GM23338 (cell line): Measurements from ENCODE around the gene SH3D21. TPM values are rescaled to one million over a fixed set of nuclear protein-coding genes. Genes with fewer than 3 reads are reported as not detected.
A peak's percentile ranks its signal among the peaks of the same experiment; 100 is the strongest.

Source experiments
- ATAC-seq: fragments of 200-7000 bp; cut with Tn5 transposase; 3 replicates; pipeline ENCODE4 v1.9.1; 2020
- DNase-seq: peaks from one replicate; pipeline ENCODE4 v3.0.0-alpha.2; 2015; ENCODE audit warnings: low spot score
- H2AFZ ChIP-seq: fragments of 200-600 bp; sonication (generic); 2 replicates; pipeline ENCODE4 v1.8.0; 2016; ENCODE audit warnings: antibody characterized with exemption, mild to moderate bottlenecking, moderate library complexity
- H3F3A ChIP-seq: fragments of 200-600 bp; sonication (generic); replicated peaks from 2 replicates; pipeline ENCODE4 v1.8.0; 2017; ENCODE audit warnings: antibody characterized with exemption, mixed run types, low read depth
- H3K27ac ChIP-seq: fragments of 200-600 bp; sonication (generic); 2 replicates; pipeline ENCODE4 v1.6.1; 2016; ENCODE audit warnings: low read depth
- H3K27me3 ChIP-seq: fragments of 200-600 bp; sonication (generic); 2 replicates; pipeline ENCODE4 v1.8.0; 2016; ENCODE audit warnings: mild to moderate bottlenecking, mixed run types, moderate library complexity; ENCODE audit not compliant: insufficient read depth
- H3K36me3 ChIP-seq: fragments of 200-600 bp; sonication (generic); 2 replicates; pipeline ENCODE4 v1.8.0; 2016; ENCODE audit warnings: mild to moderate bottlenecking; ENCODE audit not compliant: insufficient read depth
- H3K4me1 ChIP-seq: fragments of 200-600 bp; sonication (generic); 2 replicates; pipeline ENCODE4 v1.8.0; 2016; ENCODE audit warnings: mild to moderate bottlenecking, moderate library complexity; ENCODE audit not compliant: insufficient read depth
- H3K4me2 ChIP-seq: fragments of 200-600 bp; sonication (generic); 2 replicates; pipeline ENCODE4 v1.7.1; 2017; ENCODE audit warnings: mixed run types
- H3K4me3 ChIP-seq: fragments of 200-600 bp; sonication (generic); 2 replicates; pipeline ENCODE4 v1.6.1; 2016; ENCODE audit warnings: mixed run types
- H3K79me2 ChIP-seq: fragments of 200-600 bp; sonication (generic); replicated peaks from 2 replicates; pipeline ENCODE4 v1.8.0; 2017; ENCODE audit warnings: mild to moderate bottlenecking; ENCODE audit not compliant: insufficient read depth
- H3K9me2 ChIP-seq: fragments of 200-600 bp; sonication (generic); 2 replicates; pipeline ENCODE4 v1.8.0; 2017; ENCODE audit not compliant: insufficient read depth
- H4K20me1 ChIP-seq: fragments of 200-600 bp; sonication (generic); replicated peaks from 2 replicates; pipeline ENCODE4 v1.8.0; 2017; ENCODE audit warnings: mild to moderate bottlenecking; ENCODE audit not compliant: insufficient read depth
- H3K27ac Mint-ChIP-seq: 2 replicates; pipeline ENCODE4 v1.8.0; 2020; ENCODE audit warnings: inconsistent platforms, mild to moderate bottlenecking, moderate library complexity, mixed read lengths
- H3K27me3 Mint-ChIP-seq: 3 replicates; pipeline ENCODE4 v1.8.0; 2022; ENCODE audit warnings: low read depth, mild to moderate bottlenecking, moderate library complexity, mixed read lengths, inconsistent platforms; ENCODE audit not compliant: insufficient read depth, poor library complexity
- H3K36me3 Mint-ChIP-seq: 3 replicates; pipeline ENCODE4 v1.8.0; 2021; ENCODE audit warnings: low read depth, mild to moderate bottlenecking, inconsistent platforms, moderate library complexity, mixed read lengths
- H3K4me1 Mint-ChIP-seq: 3 replicates; pipeline ENCODE4 v1.8.0; 2020; ENCODE audit warnings: mild to moderate bottlenecking, inconsistent platforms, mixed read lengths
- H3K4me3 Mint-ChIP-seq: 3 replicates; pipeline ENCODE4 v1.8.0; 2021; ENCODE audit warnings: moderate library complexity, mild to moderate bottlenecking, inconsistent platforms, mixed read lengths
- H3K9me3 Mint-ChIP-seq: 3 replicates; pipeline ENCODE4 v1.8.0; 2020; ENCODE audit warnings: moderate library complexity, mild to moderate bottlenecking, inconsistent platforms, mixed read lengths
- CREB1 ChIP-seq: fragments of 250-450 bp; sonication (Bioruptor Pico); IDR thresholded peaks from 2 replicates; pipeline ENCODE4 v1.5.0; 2020; ENCODE audit warnings: low read depth, mild to moderate bottlenecking, moderate library complexity
- CTCF ChIP-seq, 2 experiments: fragments of 200-600 bp in 1 of 2; sonication (generic) in 1 of 2; conservative IDR thresholded peaks; 2 replicates each; pipeline versions ENCODE4 v1.5.1 to v1.6.1; 2016 to 2017; ENCODE audit warnings: antibody characterized with exemption in 2 of 2, low read depth in 2 of 2, mild to moderate bottlenecking in 2 of 2, moderate library complexity in 1 of 2
- ETS1 ChIP-seq: IDR thresholded peaks from 2 replicates; pipeline ENCODE4 v1.6.1; 2016; ENCODE audit warnings: antibody characterized with exemption
- EZH2 ChIP-seq: fragments of 200-600 bp; sonication (generic); IDR thresholded peaks from one replicate; pipeline ENCODE4 v1.8.0; 2017; ENCODE audit warnings: antibody characterized with exemption, mild to moderate bottlenecking, low read depth; ENCODE audit not compliant: unreplicated experiment
- EZH2phosphoT487 ChIP-seq: fragments of 200-600 bp; sonication (generic); IDR thresholded peaks from one replicate; pipeline ENCODE4 v1.8.1; 2018; ENCODE audit warnings: antibody characterized with exemption; ENCODE audit not compliant: unreplicated experiment
- JUNB ChIP-seq: IDR thresholded peaks from one replicate; pipeline ENCODE4 v1.6.1; 2016; ENCODE audit warnings: antibody characterized with exemption; ENCODE audit not compliant: unreplicated experiment
- NANOG ChIP-seq: IDR thresholded peaks from 2 replicates; pipeline ENCODE4 v1.6.1; 2016; ENCODE audit warnings: antibody characterized with exemption, borderline replicate concordance
- POLR2AphosphoS5 ChIP-seq: IDR thresholded peaks from 2 replicates; pipeline ENCODE4 v1.6.1; 2016; ENCODE audit warnings: antibody characterized with exemption, low read depth
- REST ChIP-seq: IDR thresholded peaks from one replicate; pipeline ENCODE4 v1.6.1; 2018; ENCODE audit warnings: antibody characterized with exemption; ENCODE audit not compliant: unreplicated experiment
- STAT1 ChIP-seq: IDR thresholded peaks from one replicate; pipeline ENCODE4 v1.6.1; 2016; ENCODE audit warnings: antibody characterized with exemption; ENCODE audit not compliant: unreplicated experiment
- ZNF114 ChIP-seq: fragments of 250-450 bp; sonication (Bioruptor Pico); IDR thresholded peaks from 2 replicates; pipeline ENCODE4 v1.5.0; 2020; ENCODE audit warnings: mild to moderate bottlenecking, moderate library complexity
- ZNF331 ChIP-seq: fragments of 250-450 bp; sonication (Bioruptor Pico); IDR thresholded peaks from 2 replicates; pipeline ENCODE4 v1.5.0; 2020; ENCODE audit warnings: low read depth, mild to moderate bottlenecking, moderate library complexity
- ZNF462 ChIP-seq: fragments of 250-450 bp; sonication (Bioruptor Pico); IDR thresholded peaks from 2 replicates; pipeline ENCODE4 v1.5.0; 2020; ENCODE audit warnings: mild to moderate bottlenecking, moderate library complexity
- polyA plus RNA-seq: library from polyadenylated mRNA; unstranded; fragments of >200 nt; fragmentation: Nextera tagmentation; extraction: Ambion mirVana; gene quantifications from 2 replicates; pipeline ENCODE4 v1.2.1, GENCODE V29; 2016
- total RNA-seq: library from RNA; depleted of rRNA; stranded (reverse); fragments of >200 nt; shearing (Covaris generic); gene quantifications from 2 replicates; pipeline ENCODE4 v1.2.3, GENCODE V29; 2014

SH3D21 gene
- total and polyA plus RNA-seq, 2 experiments from 2014 or later = 3.7 to 6.3 TPM

GRCh38 chr1:36322041-36322785, 16.0 kb downstream of the SH3D21 start:
- H3K36me3 ChIP-seq = no peaks in the 10 kb centered on the region
- peak overlapping the region; percentile 80 for H3K4me3 Mint-ChIP-seq
- TF ChIP-seq POLR2AphosphoS5 (no peak), ZNF114 (no peak), JUNB (no peak), EZH2phosphoT487 (no peak), NANOG (no peak), REST (no peak), EZH2 (no peak), ZNF462 (CRISPR knock-in tag) (no peak), STAT1 (no peak), CREB1 (no peak), ZNF331 (no peak), CTCF (conservative IDR thresholded peaks at IDR 0.05; ENCODE audit: low read depth in 2 of 2) (no peak), ETS1 (no peak)

More at GRCh38 chr1:36322041-36322785, 16.0 kb downstream of the SH3D21 start:
- DNase-seq (peak; percentile 52), ATAC-seq (peak; percentile 12)
- Histone ChIP-seq H3K9me2 (no peaks in the 10 kb centered on the region; the same call in 1 of the 2 replicates), H3K4me2 (peak overlapping the region; percentile 94), H3K4me1 (peaks cover 18% of the 10 kb centered on the region), H3K79me2 (no peaks in the 10 kb centered on the region), H2AFZ (no peak overlapping the region), H3K27me3 (peaks cover 47% of the 10 kb centered on the region), H3K4me3 (peak overlapping the region; percentile 88), H4K20me1 (no peaks in the 10 kb centered on the region), H3F3A (peaks cover 22% of the 10 kb centered on the region), H3K27ac (peak overlapping the region; percentile 90)
- H3K36me3 Mint-ChIP-seq = peaks cover 3% of the 10 kb centered on the region
- peak overlapping the region; percentile 76 for H3K27ac Mint-ChIP-seq
- H3K9me3 Mint-ChIP-seq = no peaks in the 10 kb centered on the region
- peaks cover 35% of the 10 kb centered on the region for H3K27me3 Mint-ChIP-seq
- peaks cover 15% of the 10 kb centered on the region for H3K4me1 Mint-ChIP-seq
